HG02938 (cell line): ENCODE data around the gene COL23A1.

Source experiments
- ATAC-seq: cut with Tn5 transposase; IDR thresholded peaks from one replicate; pipeline ENCODE4 v1.9.1; 2021; ENCODE audit warnings: mild to moderate bottlenecking, moderate library complexity; ENCODE audit not compliant: unreplicated experiment

COL23A1 gene

GRCh38 chr5:178478370-178478769 lies 111.8 kb downstream of the COL23A1 start:
- ATAC-seq, result no peak

DNA sequence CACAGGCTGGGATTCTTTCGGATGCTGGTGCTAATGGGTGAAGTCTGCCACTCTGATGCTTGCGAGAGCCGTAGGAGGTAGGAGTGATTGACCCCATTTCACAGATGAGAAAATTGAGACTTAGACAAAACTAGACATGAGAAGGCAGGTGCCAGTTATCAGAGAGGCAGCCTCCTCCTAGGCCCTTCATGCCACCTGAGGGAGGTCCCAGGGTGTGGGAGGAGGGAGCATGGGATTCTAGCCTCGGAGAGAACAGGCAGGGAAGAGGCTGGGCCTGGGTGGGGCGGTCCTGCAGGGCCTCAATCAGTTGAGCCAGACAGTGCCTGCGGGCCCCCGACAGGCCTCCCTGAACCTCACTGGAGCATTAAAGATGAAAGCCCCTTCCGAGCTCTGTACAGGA lies 112.4 kb downstream of the COL23A1 start:
- no peak for ATAC-seq

GRCh38 chr5:178476972-178477754 lies 113.0 kb downstream of the COL23A1 start:
- no peak for ATAC-seq

DNA sequence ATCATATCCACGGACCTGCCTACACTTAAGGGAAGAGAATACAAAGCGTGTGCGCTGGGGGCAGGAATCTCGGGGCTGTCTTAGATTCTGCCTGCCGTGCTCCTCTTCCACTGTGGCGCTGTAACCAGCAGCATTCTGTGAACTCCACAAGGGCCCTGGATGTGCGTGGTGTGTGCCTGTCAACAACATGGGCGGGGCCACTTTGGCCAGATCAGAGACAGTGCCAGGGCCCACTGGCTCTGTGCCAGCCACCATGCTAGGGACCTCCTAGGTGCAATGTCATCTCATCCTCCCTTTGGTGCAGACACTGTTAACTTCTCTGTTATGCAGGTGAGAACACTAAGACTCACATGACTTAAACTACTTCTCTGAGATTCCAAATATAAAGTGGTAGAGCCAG lies 113.7 kb downstream of the COL23A1 start:
- no peak for ATAC-seq

- no peak for ATAC-seq
Measured at GRCh38 chr5:178475422-178475821, 114.8 kb downstream of the COL23A1 start.

- ATAC-seq, result no peak
Measured at GRCh38 chr5:178474562-178475184, 115.5 kb downstream of the COL23A1 start.

DNA sequence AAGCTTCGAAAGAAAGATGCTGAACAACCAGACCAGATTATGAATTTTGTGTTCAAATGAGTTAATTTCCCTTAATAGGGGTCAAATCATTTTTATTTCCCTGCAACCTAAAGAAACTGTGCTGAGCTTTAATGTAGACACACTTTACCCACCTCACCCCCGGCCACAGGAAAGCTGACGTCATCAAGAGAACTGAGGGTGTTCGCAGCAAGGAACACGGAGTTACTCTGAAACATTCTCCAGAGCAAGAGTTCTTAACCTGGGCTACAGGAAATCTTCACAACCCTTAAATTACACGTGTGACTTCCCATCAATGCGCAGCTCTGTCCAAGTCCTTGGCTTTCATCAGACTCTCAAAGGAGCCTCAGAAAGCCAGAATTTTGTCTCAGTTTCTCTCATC lies 116.3 kb downstream of the COL23A1 start:
- no peak for ATAC-seq

- ATAC-seq, result no peak
Measured at GRCh38 chr5:178472138-178472537, 118.1 kb downstream of the COL23A1 start.

GRCh38 chr5:178471711-178472110 lies 118.5 kb downstream of the COL23A1 start:
- ATAC-seq, result no peak

- no peak for ATAC-seq
Measured at GRCh38 chr5:178470760-178471025, 119.5 kb downstream of the COL23A1 start.

- ATAC-seq, result no peak
Measured at GRCh38 chr5:178469975-178470759, 120.0 kb downstream of the COL23A1 start.

GRCh38 chr5:178469011-178469974 lies 120.9 kb downstream of the COL23A1 start:
- no peak for ATAC-seq

- no peak for ATAC-seq
Measured at GRCh38 chr5:178468196-178468685, 122.0 kb downstream of the COL23A1 start.

DNA sequence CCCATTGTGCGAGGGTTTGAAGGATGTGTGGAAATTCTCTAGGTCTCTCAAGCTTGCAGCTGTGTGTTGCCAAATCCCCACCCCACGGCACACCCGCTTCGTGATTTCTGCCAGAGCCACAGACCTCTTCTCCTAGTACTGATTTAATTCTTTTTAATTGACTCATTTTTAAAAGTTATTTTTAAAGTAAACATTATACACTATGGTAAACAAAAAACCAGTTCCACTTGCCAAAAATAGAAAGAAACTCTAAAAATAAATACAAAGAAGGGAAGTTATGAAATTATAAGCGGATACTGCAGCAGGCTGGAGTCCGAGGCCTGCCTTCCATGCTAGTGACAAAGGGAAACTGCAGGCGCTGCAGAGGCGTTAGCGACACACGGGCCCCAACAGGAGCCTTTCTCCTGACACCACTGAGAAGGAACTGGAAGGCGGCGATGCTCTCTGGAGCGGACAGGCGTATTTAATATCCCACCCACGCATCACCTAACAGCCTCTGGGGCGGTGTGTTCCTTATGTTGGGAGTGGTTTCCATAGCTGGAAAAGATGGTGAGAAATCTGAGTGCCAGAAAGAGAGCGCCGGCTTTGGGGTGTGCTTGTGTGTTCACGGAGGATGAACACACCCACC lies 122.5 kb downstream of the COL23A1 start:
- ATAC-seq, result no peak

- ATAC-seq, result no peak
Measured at GRCh38 chr5:178467205-178467567, 123.0 kb downstream of the COL23A1 start.

DNA sequence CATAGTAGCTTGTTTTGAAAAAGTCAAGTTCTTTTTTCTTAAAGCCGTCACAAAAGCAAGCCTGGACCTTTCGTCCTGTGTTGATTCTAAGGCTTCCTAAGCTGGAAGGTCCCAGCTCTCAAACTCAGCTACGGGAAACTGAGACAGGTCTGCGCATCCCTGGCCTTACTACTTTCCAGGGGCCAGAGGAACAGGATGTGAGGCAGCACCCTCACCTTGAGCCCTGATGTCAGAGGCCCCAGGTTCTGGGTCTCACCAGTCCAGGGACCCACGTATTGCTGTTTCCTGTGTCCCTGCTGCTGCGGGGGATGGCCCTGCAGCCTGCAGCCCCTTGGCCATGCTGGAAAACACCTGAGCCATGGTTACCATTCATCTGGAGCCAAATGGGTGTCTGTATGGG lies 123.9 kb downstream of the COL23A1 start:
- ATAC-seq, result no peak

DNA sequence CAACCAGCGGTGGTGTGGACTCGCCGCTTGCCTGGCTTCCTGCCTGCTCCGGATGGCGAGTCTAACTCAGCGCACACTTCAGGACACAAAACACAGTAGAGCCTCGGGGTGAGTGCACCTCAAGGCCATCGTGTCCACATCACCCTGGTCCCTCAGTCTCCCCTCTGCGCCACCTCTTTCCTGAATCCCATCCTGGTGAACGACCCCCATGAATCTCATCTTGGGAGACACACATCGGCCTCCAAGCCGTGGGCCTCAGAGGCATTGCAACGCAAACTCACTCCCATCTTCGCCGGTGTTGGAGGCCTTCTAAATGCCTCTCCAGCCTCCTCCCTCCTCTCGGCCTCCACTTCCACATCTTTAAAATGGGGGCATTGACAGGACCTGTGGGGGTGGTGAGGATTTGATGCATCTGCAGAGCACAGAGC lies 124.3 kb downstream of the COL23A1 start:
- no peak for ATAC-seq

GRCh38 chr5:178465228-178465860 lies 124.8 kb downstream of the COL23A1 start:
- ATAC-seq, result no peak

DNA sequence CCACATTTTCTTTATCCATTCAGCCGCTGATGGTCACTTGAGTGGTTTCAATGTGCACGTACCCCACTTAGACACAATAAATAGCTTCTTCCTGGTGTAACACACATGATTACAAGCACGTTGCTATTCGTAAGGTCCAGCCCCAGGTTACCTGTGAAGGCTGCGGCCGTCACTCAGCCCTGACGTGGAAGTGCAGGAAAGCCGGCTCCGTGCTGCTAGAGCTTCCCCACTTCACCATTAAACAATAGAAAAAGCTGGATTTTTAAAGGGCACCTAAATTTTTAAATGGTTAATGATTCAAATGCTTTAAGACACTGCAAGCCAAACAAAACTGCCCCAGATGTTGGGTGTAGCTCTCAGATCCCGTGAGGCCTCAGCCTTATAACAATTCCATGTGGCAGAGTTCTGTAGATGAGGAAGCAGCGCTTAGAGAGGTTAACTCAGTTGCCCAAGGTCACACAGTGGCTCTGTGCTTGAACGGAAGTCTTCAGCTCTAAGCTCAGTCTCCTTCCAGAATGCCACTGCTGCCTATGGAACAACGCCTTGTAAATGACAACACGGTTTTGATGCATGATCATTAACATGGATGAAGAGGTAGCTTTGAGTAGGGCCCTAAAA lies 125.7 kb downstream of the COL23A1 start:
- ATAC-seq, result no peak
